A549 (cell line): ENCODE data around the gene ZIM2.

ENCODE experiments used
- CEBPB ChIP-seq, 2 experiments: fragments of >200 bp in 1 of 2; sonication (Bioruptor Twin) in 1 of 2; formaldehyde crosslinking in 1 of 2; IDR thresholded peaks; 2 replicates each; pipeline ENCODE4 v1.6.1; 2012 to 2016
- CHD2 ChIP-seq: fragments of 150-350 bp; IDR thresholded peaks from 2 replicates; pipeline ENCODE4 v1.6.1; 2014; ENCODE audit warnings: low read length; ENCODE audit not compliant: partially characterized antibody
- EHMT2 ChIP-seq: fragments of 200-600 bp; sonication (generic); IDR thresholded peaks from 2 replicates; pipeline ENCODE4 v1.6.1; 2016; ENCODE audit warnings: antibody characterized with exemption, low read depth, mild to moderate bottlenecking, moderate library complexity
- JUN ChIP-seq, 2 experiments: fragments of >200 bp; sonication (Bioruptor Twin); formaldehyde crosslinking; IDR thresholded peaks; 2 replicates in 1 of 2; 3 replicates in 1 of 2; pipeline ENCODE4 v1.6.1; 2016 to 2017
- KDM5A ChIP-seq: fragments of 200-600 bp; sonication (generic); IDR thresholded peaks from 2 replicates; pipeline ENCODE4 v1.6.1; 2016; ENCODE audit warnings: antibody characterized with exemption, mild to moderate bottlenecking
- POLR2A ChIP-seq: IDR thresholded peaks from 2 replicates; pipeline ENCODE4 v1.6.1; 2012; ENCODE audit warnings: mild to moderate bottlenecking, low read length
- RAD21 ChIP-seq, 2 experiments: fragments of >200 bp in 1 of 2; sonication (Bioruptor Twin) in 1 of 2; formaldehyde crosslinking in 1 of 2; IDR thresholded peaks in 1 of 2; conservative IDR thresholded peaks in 1 of 2; 2 replicates in 1 of 2; 3 replicates in 1 of 2; pipeline ENCODE4 v1.6.1; 2012 to 2018; ENCODE audit warnings: inconsistent platforms in 1 of 2
- RARB ChIP-seq: fragments of 250-450 bp; sonication (Bioruptor Pico); IDR thresholded peaks from 2 replicates; pipeline ENCODE4 v1.8.0; 2021; ENCODE audit warnings: mild to moderate bottlenecking, moderate library complexity
- TF ChIP-seq, protein P1 (sequence below): fragments of >200 bp; sonication (Bioruptor Twin); formaldehyde crosslinking; IDR thresholded peaks from 3 replicates; pipeline ENCODE4 v1.5.1; 2016
- TF ChIP-seq, protein P2 (sequence below): IDR thresholded peaks from 2 replicates; pipeline ENCODE4 v1.6.1; 2012
- TF ChIP-seq, protein P3 (sequence below): IDR thresholded peaks from 2 replicates; pipeline ENCODE4 v1.6.1; 2012; ENCODE audit warnings: low read depth, borderline replicate concordance

DNA sequence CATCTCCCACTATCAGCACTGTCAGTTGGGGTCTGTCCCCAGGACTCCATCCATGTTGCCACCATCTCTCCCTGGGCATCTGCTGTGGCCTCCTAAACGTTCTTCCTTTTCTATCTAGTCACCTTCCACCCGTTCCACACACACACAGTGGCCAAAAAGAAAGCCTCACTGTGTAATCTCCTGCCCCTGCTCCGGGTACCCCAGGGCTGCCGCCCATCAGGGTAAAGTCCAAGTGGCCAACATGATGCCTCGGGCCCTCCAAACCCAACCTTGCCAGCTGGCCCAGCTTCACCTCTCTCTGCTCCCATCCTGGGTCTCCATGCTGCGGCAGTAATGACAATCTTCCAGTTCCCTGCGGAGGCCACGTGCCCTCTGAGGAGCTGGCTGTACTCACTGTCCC lies 29.4 kb upstream of the ZIM2 start:
- no peak for TF ChIP-seq RAD21 (conservative IDR thresholded peaks at IDR 0.05 in 1 of 2, IDR thresholded peaks at IDR 0.05 in 1 of 2)
- TF ChIP-seq EHMT2, result no peak
- no peak for TF ChIP-seq POLR2A
- TF ChIP-seq, protein P1, sequence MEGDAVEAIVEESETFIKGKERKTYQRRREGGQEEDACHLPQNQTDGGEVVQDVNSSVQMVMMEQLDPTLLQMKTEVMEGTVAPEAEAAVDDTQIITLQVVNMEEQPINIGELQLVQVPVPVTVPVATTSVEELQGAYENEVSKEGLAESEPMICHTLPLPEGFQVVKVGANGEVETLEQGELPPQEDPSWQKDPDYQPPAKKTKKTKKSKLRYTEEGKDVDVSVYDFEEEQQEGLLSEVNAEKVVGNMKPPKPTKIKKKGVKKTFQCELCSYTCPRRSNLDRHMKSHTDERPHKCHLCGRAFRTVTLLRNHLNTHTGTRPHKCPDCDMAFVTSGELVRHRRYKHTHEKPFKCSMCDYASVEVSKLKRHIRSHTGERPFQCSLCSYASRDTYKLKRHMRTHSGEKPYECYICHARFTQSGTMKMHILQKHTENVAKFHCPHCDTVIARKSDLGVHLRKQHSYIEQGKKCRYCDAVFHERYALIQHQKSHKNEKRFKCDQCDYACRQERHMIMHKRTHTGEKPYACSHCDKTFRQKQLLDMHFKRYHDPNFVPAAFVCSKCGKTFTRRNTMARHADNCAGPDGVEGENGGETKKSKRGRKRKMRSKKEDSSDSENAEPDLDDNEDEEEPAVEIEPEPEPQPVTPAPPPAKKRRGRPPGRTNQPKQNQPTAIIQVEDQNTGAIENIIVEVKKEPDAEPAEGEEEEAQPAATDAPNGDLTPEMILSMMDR, result no peak
- TF ChIP-seq CEBPB (IDR thresholded peaks at IDR 0.05), result no peak
- no peak for TF ChIP-seq JUN (IDR thresholded peaks at IDR 0.05)
- TF ChIP-seq, protein P2, sequence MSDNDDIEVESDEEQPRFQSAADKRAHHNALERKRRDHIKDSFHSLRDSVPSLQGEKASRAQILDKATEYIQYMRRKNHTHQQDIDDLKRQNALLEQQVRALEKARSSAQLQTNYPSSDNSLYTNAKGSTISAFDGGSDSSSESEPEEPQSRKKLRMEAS, result no peak
- TF ChIP-seq KDM5A, result no peak
- no peak for TF ChIP-seq CHD2
- TF ChIP-seq, protein P3, sequence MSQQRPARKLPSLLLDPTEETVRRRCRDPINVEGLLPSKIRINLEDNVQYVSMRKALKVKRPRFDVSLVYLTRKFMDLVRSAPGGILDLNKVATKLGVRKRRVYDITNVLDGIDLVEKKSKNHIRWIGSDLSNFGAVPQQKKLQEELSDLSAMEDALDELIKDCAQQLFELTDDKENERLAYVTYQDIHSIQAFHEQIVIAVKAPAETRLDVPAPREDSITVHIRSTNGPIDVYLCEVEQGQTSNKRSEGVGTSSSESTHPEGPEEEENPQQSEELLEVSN, result no peak
- TF ChIP-seq RARB, result no peak
